PC-3 (cell line): ENCODE measurements around the gene PTPN1.

Source experiments
- CTCF ChIP-seq: fragments of 300-600 bp; sonication (generic); conservative IDR thresholded peaks from 2 replicates; pipeline ENCODE4 v1.5.1; 2017; ENCODE audit warnings: antibody characterized with exemption, low read depth, mild to moderate bottlenecking, low read length
- EZH2phosphoT487 ChIP-seq: fragments of 300-600 bp; sonication (generic); IDR thresholded peaks from 2 replicates; pipeline ENCODE4 v1.6.1; 2018; ENCODE audit warnings: mild to moderate bottlenecking, antibody characterized with exemption, low read length, borderline replicate concordance

DNA sequence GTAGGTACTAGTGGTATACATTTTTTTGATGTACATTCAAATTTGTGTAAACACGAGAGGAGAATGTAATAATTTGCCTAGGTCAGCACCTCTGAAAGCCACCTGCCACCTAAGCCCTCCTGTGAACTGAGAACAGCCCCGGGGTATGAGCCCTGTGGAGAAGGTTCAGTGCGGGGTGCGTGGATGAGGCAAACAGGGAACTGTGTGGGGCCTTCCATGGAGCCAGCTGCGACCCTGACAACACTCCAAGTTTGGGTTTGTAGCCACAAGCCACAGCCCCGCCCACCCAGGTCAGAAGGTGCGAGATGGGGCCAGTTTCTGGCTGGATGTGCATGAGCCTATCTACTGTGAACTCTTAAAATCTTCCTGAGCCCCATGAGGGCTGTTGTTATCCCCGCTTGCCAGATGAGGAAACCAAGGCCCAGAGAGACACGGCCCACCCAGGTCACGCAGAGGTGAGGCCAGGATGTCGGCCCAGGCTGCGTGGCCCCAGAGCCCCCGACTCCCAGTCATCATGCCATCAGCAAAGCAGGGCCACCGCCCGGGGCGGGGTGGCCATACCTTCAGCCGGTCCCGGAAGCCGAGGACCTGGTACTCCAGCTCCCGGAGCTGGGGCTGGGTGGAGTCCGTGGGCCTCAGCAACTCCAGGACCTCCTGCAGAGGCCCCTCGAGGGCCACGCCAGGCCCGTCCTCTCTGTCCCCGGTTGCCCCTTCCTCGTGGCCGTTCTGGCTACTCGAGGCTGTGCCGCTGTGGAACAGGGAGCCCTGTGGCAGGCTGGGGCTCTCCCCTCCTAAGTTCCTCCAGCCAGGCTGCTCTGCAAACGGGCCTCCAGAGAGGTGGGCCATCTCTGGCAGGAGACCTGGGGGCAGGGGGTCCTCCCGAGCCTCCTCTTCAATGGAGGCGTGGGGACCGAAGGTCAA, 91.6 kb downstream of the PTPN1 start:
- TF ChIP-seq CTCF (no peak), EZH2phosphoT487 (no peak)
